HFF-Myc (cell line): Measurements from ENCODE around the gene C5.

Experiments used
- DNase-seq: peaks from one replicate; pipeline ENCODE4 v3.0.0-alpha.2; 2011; ENCODE audit warnings: low read depth; ENCODE audit errors: extremely low read depth
- H3K4me3 ChIP-seq: replicated peaks from 2 replicates; pipeline ENCODE4 v1.5.1; 2011; ENCODE audit warnings: low read depth, mild to moderate bottlenecking, control low read depth, low read length
- TF ChIP-seq, protein P1 (sequence below): IDR thresholded peaks from 2 replicates; pipeline ENCODE4 v1.5.1; 2012; ENCODE audit warnings: mild to moderate bottlenecking, low read depth, low read length, control low read depth; ENCODE audit errors: missing control alignments

The C5 gene

DNA sequence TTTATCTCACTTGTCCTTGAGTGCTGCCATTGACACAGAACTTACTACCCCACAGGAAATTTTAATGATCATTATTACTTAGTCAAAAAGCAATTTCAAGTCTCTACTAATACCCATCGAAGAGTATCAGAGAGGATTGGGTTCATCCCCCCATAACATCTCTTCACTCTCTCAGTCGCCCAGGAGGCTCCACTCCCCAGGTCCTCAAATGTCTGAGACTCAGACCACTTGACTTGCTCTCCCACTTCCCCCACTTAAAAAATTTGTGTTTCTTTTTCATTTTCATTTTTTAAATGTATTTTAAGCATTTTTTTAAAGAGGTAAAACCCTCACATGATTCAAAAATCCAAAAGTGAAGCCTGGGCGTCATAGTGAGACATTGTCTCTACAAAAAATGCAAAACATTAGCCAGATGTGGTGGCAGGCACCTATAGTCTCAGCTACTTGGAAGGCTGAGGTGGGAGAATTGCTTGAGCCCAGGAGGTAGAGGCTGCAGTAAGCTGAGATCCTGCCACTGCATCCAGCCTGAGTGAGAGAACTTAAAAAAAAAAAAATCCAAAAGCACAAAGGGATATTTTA lies 66.7 kb downstream of the C5 start:
- TF ChIP-seq, protein P1, sequence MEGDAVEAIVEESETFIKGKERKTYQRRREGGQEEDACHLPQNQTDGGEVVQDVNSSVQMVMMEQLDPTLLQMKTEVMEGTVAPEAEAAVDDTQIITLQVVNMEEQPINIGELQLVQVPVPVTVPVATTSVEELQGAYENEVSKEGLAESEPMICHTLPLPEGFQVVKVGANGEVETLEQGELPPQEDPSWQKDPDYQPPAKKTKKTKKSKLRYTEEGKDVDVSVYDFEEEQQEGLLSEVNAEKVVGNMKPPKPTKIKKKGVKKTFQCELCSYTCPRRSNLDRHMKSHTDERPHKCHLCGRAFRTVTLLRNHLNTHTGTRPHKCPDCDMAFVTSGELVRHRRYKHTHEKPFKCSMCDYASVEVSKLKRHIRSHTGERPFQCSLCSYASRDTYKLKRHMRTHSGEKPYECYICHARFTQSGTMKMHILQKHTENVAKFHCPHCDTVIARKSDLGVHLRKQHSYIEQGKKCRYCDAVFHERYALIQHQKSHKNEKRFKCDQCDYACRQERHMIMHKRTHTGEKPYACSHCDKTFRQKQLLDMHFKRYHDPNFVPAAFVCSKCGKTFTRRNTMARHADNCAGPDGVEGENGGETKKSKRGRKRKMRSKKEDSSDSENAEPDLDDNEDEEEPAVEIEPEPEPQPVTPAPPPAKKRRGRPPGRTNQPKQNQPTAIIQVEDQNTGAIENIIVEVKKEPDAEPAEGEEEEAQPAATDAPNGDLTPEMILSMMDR, result no peak
- no peak overlapping the region for H3K4me3 ChIP-seq
- DNase-seq, result no peak

DNA sequence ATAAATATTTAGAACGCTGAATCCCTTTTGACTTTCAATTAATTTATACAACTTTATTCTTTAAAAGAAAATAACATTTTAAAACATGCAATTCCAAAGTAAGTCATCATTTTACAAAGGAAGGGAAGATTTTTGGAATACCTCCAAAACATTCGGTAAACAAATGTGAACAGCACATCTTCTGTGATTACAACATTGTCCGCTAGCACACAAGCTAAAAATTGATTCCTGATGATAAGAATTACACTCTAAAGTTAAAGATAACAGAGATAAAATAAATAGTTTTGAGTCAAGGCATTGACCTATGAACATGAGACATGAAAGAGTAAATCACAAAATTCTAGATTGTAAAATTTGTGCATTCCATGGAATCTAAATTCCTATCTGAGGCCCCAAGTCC lies 67.2 kb downstream of the C5 start:
- TF ChIP-seq, protein P1, result no peak
- H3K4me3 ChIP-seq, result no peak overlapping the region
- peak; percentile 27 for DNase-seq

DNA sequence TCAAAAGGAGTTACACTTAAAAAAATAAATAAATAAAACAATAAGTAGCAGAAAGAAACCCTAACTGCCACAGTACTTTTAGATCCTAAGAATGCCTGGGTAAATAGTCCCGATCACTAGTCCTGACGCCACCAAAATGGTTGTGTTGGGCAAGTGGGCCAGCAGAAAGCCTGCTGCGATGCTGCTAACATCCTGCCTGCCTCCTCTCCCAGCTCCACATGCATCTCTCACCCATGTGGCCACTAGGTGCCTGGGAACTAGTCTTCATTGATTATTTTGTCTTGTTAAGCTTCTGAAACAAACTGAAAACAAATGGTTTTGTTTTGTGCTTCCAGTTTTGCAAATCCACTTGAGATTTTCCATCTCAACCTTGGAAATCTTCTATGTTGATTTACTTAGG lies 69.1 kb downstream of the C5 start:
- TF ChIP-seq, protein P1, result no peak
- no peak overlapping the region for H3K4me3 ChIP-seq
- no peak for DNase-seq

DNA sequence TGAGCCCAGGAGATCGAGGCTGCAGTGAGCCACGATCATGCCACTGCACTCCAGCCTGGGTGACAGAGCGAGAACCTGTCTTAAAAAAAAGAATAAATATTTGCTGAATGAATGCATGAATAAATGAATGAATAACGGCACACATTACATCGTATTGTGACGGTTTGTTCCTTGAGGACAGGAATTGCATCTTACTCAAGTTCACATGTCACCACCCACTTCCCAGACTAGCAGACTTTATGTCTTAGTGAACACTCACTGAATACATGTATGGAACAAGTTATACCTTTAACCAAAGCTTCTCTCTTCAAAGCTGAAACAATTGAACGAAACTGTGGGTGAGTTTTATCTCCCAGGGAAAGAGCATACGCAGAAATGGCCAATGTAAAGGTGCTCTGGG lies 70.3 kb downstream of the C5 start:
- no peak for DNase-seq
- H3K4me3 ChIP-seq, result no peak overlapping the region
- TF ChIP-seq, protein P1, result no peak

DNA sequence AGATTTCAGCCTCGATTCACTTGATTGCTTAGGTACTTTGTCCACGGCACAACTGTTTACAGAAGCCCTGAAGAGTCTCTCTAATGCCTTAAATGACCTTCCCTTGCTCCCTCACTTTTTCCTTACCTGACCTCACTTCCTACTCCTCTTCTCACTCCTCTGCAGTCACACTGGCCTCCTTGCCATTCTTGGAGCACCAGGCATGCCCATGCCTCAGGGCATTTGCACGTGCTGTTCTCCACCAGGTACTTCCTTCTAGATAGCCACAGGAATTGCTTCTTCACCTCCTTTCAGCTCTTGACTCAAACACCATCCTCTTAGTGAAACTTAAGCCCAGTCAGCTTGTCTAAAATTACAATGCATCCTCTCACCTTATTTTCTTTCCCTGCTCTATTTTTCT lies 71.1 kb downstream of the C5 start:
- TF ChIP-seq, protein P1, result no peak
- no peak for DNase-seq
- no peak overlapping the region for H3K4me3 ChIP-seq

DNA sequence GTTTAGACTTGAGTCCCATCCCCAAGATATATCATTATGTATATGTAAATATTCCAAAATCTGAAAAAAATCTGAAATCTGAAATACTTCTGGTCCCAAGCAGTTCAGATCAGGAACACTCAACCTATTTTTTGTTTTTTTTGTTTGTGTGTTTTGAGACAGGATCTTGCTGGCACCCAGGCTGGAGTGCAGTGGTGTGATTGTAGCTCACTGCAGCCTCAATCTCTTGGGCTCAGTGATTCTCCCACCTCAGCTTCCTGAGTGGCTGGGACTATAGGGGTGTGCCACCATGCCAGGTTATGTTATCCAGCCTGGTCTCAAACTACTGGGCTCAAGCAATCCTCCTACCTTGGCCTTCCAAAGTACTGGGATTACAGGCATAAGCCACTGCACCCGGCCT lies 72.8 kb downstream of the C5 start:
- H3K4me3 ChIP-seq, result no peak overlapping the region
- TF ChIP-seq, protein P1, result no peak

DNA sequence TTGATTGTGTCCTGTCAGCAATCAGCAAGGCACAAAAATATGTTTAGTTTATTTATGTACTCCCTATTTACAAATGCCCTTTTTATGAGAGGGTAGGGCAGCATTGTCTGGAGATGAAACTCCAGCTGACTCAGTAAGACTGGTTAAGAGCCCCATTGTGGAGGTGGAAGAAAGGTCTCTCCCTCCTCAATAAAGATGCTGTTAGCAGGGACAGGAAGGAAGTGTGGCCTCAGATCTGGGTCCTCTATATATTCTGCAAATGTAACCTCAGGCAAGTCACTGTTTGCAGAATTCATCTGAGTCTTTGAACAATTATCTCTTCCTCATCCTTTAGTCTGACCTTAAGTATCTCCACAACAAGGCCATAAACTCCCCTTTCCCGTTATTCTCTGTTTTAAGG lies 75.2 kb downstream of the C5 start:
- TF ChIP-seq, protein P1, result no peak
- no peak overlapping the region for H3K4me3 ChIP-seq
- DNase-seq, result no peak

More for the DNA sequence above, 72.8 kb downstream of the C5 start:
- no peak for DNase-seq
